Measurements from ENCODE around the gene TPSG1. TPM values are rescaled to one million over a fixed set of nuclear protein-coding genes. Genes with fewer than 3 reads are reported as not detected.
A peak's percentile ranks its signal among the peaks of the same experiment; 100 is the strongest.
"Not testable (repeated sequence)": the region's sequence is repeated elsewhere in the genome, so short reads cannot be mapped to it uniquely, and the experiment has no call there.

The TPSG1 gene
- total and polyA plus RNA-seq, 2 of the 13 experiments (the other 11 are each of a cell fraction or from before 2014, with no cell fraction given): not detected

GRCh38 chr16:1271724-1272413 is 46.8 kb upstream of the TPSG1 start (continued):
- TF ChIP-seq REPIN1 (CRISPR knock-in tag; IDR thresholded peaks at IDR 0.05; ENCODE audit: borderline replicate concordance, low read depth) (peak; percentile 73), NR2C2 (CRISPR knock-in tag; IDR thresholded peaks at IDR 0.05; ENCODE audit: borderline replicate concordance) (0 out of 2 replicates have a peak, but pooled peaks have one; percentile 20), SOX6 (CRISPR knock-in tag; IDR thresholded peaks at IDR 0.05) (peak; percentile 56), PATZ1 (CRISPR knock-in tag; IDR thresholded peaks at IDR 0.05) (0 out of 2 replicates have a peak, but pooled peaks have one; percentile 52), HOXA3 (CRISPR knock-in tag; IDR thresholded peaks at IDR 0.05) (0 out of 2 replicates have a peak, but pooled peaks have one; percentile 14), GATAD1 (CRISPR knock-in tag; IDR thresholded peaks at IDR 0.05) (peak; percentile 19; the same call in 1 of the 2 replicates), ZFX (CRISPR knock-in tag; IDR thresholded peaks at IDR 0.05; ENCODE audit: low read depth) (peak; percentile 56; the same call in 1 of the 2 replicates), NFIC (IDR thresholded peaks at IDR 0.05; ENCODE audit: low read length) (peak; percentile 93), ZNF430 (CRISPR knock-in tag; IDR thresholded peaks at IDR 0.05) (0 out of 2 replicates have a peak, but pooled peaks have one; percentile 24), TFAP4 (IDR thresholded peaks at IDR 0.05; ENCODE audit: borderline replicate concordance, low read depth) (peak; percentile 35; the same call in 1 of the 2 replicates), GATAD2A (CRISPR knock-in tag; IDR thresholded peaks at IDR 0.05) (peak; percentile 58), GTF2F1 (IDR thresholded peaks at IDR 0.05; ENCODE audit: low read length) (peak; percentile 85), NFIB (CRISPR knock-in tag; IDR thresholded peaks at IDR 0.05; ENCODE audit: borderline replicate concordance) (peak; percentile 100)
- TF ChIP-seq SOX6 (IDR thresholded peaks at IDR 0.05): not testable (repeated sequence)

Measured in HepG2 (cell line).